Suprapubic skin (tissue), 4 donors: Measurements from ENCODE around the gene NPAS3. TPM values are rescaled to one million over a fixed set of nuclear protein-coding genes. Genes with fewer than 3 reads are reported as not detected.
A peak's percentile ranks its signal among the peaks of the same experiment; 100 is the strongest.

Experiments used
- DNase-seq, 2 donors: peaks; one replicate each; pipeline ENCODE4 v3.0.0-alpha.2; 2019; ENCODE audit warnings: low spot score in 2 of 2
- H3K27ac ChIP-seq: fragments of 200-600 bp; sonication (generic); one replicate; pipeline ENCODE4 v1.5.1; 2019
- H3K27me3 ChIP-seq: fragments of 200-600 bp; sonication (generic); one replicate; pipeline ENCODE4 v1.5.1; 2019
- H3K36me3 ChIP-seq: fragments of 200-600 bp; sonication (generic); one replicate; pipeline ENCODE4 v1.5.1; 2019
- H3K4me1 ChIP-seq: fragments of 200-600 bp; sonication (generic); one replicate; pipeline ENCODE4 v1.5.1; 2019
- H3K4me3 ChIP-seq: fragments of 200-600 bp; sonication (generic); one replicate; pipeline ENCODE4 v1.5.1; 2019; ENCODE audit warnings: mild to moderate bottlenecking
- H3K9me3 ChIP-seq: fragments of 200-600 bp; sonication (generic); one replicate; pipeline ENCODE4 v1.5.1; 2019
- CTCF ChIP-seq, 2 donors: fragments of 200-600 bp in 1 of 2; fragments of 450-650 bp in 1 of 2; sonication (generic) in 1 of 2; IDR thresholded peaks; one replicate each; pipeline ENCODE4 v1.5.1; 2016 to 2019; ENCODE audit warnings: antibody characterized with exemption in 2 of 2, mild to moderate bottlenecking in 1 of 2, moderate library complexity in 1 of 2
- EP300 ChIP-seq: sonication (generic); formaldehyde crosslinking; IDR thresholded peaks from one replicate; pipeline ENCODE4 v1.6.1; 2017; ENCODE audit warnings: antibody characterized with exemption
- POLR2A ChIP-seq, 2 donors: fragments of 450-650 bp; IDR thresholded peaks; one replicate each; pipeline ENCODE4 v1.6.1; 2017; ENCODE audit warnings: antibody characterized with exemption in 2 of 2, mild to moderate bottlenecking in 2 of 2, moderate library complexity in 2 of 2
- POLR2AphosphoS5 ChIP-seq, 3 donors: sonication (generic); formaldehyde crosslinking; IDR thresholded peaks; one replicate each; pipeline ENCODE4 v1.6.1; 2017; ENCODE audit warnings: antibody characterized with exemption in 3 of 3
- WGBS: methylation state at CpG from one replicate; pipeline ENCODE4 v1.1.5; 2018; 5-methylcytosine and 5-hydroxymethylcytosine counted together
- total RNA-seq, 4 donors: library from RNA; depleted of rRNA; stranded (reverse); fragments of >200 nt; gene quantifications; one replicate each; pipeline ENCODE4 v1.1.0, GENCODE V29; 2016

Gene NPAS3
- total RNA-seq, 4 donors from 2014 or later: 0.17 to 0.45 (median 0.29) TPM; not detected in 1

GRCh38 chr14:32993921-32994320 is 55.2 kb downstream of the NPAS3 start:
- Histone ChIP-seq H3K27me3 (no peaks in the 10 kb centered on the region), H3K4me1 (no peaks in the 10 kb centered on the region), H3K36me3 (no peaks in the 10 kb centered on the region), H3K27ac (no peak overlapping the region), H3K4me3 (no peak overlapping the region), H3K9me3 (no peaks in the 10 kb centered on the region)
- TF ChIP-seq EP300 (no peak), POLR2AphosphoS5 (IDR thresholded peaks at IDR 0.05) (no peak), POLR2A (IDR thresholded peaks at IDR 0.05) (no peak), CTCF (IDR thresholded peaks at IDR 0.05) (no peak)
- no peak for DNase-seq

GRCh38 chr14:32996343-32996742 is 57.7 kb downstream of the NPAS3 start:
- Histone ChIP-seq H3K36me3 (no peaks in the 10 kb centered on the region), H3K9me3 (no peaks in the 10 kb centered on the region), H3K27me3 (no peaks in the 10 kb centered on the region), H3K27ac (no peak overlapping the region), H3K4me3 (no peak overlapping the region), H3K4me1 (no peaks in the 10 kb centered on the region)
- 62% methylated on average over 3 of the region's 3 CpGs for WGBS
- TF ChIP-seq POLR2AphosphoS5 (IDR thresholded peaks at IDR 0.05): no peak
- no peak for TF ChIP-seq CTCF (IDR thresholded peaks at IDR 0.05)
- no peak for TF ChIP-seq POLR2A (IDR thresholded peaks at IDR 0.05)
- TF ChIP-seq EP300: no peak
- DNase-seq: no peak

GRCh38 chr14:32998433-32998832 is 59.8 kb downstream of the NPAS3 start:
- no peak for DNase-seq
- H3K4me3 ChIP-seq: no peak overlapping the region
- TF ChIP-seq POLR2AphosphoS5 (IDR thresholded peaks at IDR 0.05): no peak
- no peak for TF ChIP-seq EP300
- TF ChIP-seq CTCF (IDR thresholded peaks at IDR 0.05): peak in 1 of 2 donors; percentile 8
- no peak for TF ChIP-seq POLR2A (IDR thresholded peaks at IDR 0.05)
- no peaks in the 10 kb centered on the region for H3K4me1 ChIP-seq
- H3K9me3 ChIP-seq: no peaks in the 10 kb centered on the region
- no peaks in the 10 kb centered on the region for H3K36me3 ChIP-seq
- H3K27me3 ChIP-seq: no peaks in the 10 kb centered on the region
- no peak overlapping the region for H3K27ac ChIP-seq

GRCh38 chr14:33009673-33010072 is 71.0 kb downstream of the NPAS3 start:
- DNase-seq: no peak
- Histone ChIP-seq H3K4me1 (no peaks in the 10 kb centered on the region), H3K9me3 (no peaks in the 10 kb centered on the region), H3K27me3 (no peaks in the 10 kb centered on the region), H3K36me3 (no peaks in the 10 kb centered on the region), H3K27ac (no peak overlapping the region), H3K4me3 (no peak overlapping the region)
- WGBS: 88% methylated on average over 3 of the region's 3 CpGs
- TF ChIP-seq POLR2A (IDR thresholded peaks at IDR 0.05) (no peak), CTCF (IDR thresholded peaks at IDR 0.05) (no peak), EP300 (no peak), POLR2AphosphoS5 (IDR thresholded peaks at IDR 0.05) (no peak)

GRCh38 chr14:33010495-33010894 is 71.8 kb downstream of the NPAS3 start:
- WGBS: 88% methylated on average over 3 of the region's 3 CpGs
- H3K4me1 ChIP-seq: no peaks in the 10 kb centered on the region
- H3K4me3 ChIP-seq: no peak overlapping the region
- H3K27me3 ChIP-seq: no peaks in the 10 kb centered on the region
- no peaks in the 10 kb centered on the region for H3K9me3 ChIP-seq
- TF ChIP-seq EP300 (no peak), POLR2AphosphoS5 (IDR thresholded peaks at IDR 0.05) (no peak), CTCF (IDR thresholded peaks at IDR 0.05) (no peak), POLR2A (IDR thresholded peaks at IDR 0.05) (no peak)
- no peak for DNase-seq
- H3K27ac ChIP-seq: no peak overlapping the region
- no peaks in the 10 kb centered on the region for H3K36me3 ChIP-seq
